ENCODE data around the gene SETD3.

GRCh38 chr14:99524091-99524661 lies 43.5 kb upstream of the SETD3 start:
- TF ChIP-seq CTCF (IDR thresholded peaks at IDR 0.05) (no peak), ZFX (IDR thresholded peaks at IDR 0.05; ENCODE audit: borderline replicate concordance) (no peak)

Measured in 22Rv1 (cell line).